Measurements from ENCODE around the gene EIPR1. TPM values are rescaled to one million over a fixed set of nuclear protein-coding genes. Genes with fewer than 3 reads are reported as not detected.

The EIPR1 gene
- total and polyA plus RNA-seq, 2 of the 4 experiments (the other 2 are of a cell fraction) = 46.5 to 67.4 TPM

GRCh38 chr2:3354986-3355385 is 22.6 kb downstream of the EIPR1 start:
- 94% methylated on average over 3 of the region's 3 CpGs; no CpG with 5 or more reads in 1 of the 2 experiments for WGBS, 2 experiments (ENCODE audit: extremely low coverage in 2 of 2, insufficient read length in 1 of 2)
- Histone ChIP-seq H3K4me1 (ENCODE audit: control insufficient read depth, insufficient read depth, low read length) (no peaks in the 10 kb centered on the region), H3K4me2 (ENCODE audit: low read depth, low read length) (no peak overlapping the region), H2AK9ac (replicated peaks; ENCODE audit: low read depth, low read length, poor library complexity) (no peak overlapping the region), H4K91ac (ENCODE audit: insufficient read depth, low read depth, low read length) (no peak overlapping the region), H3K56ac (ENCODE audit: extremely low read depth, insufficient read depth, low read length) (no peak overlapping the region), H3K23ac (ENCODE audit: low read depth, low read length) (no peak overlapping the region), H2BK5ac (ENCODE audit: low read depth, low read length, poor library complexity, severe bottlenecking) (no peak overlapping the region), H3K4ac (ENCODE audit: low read depth, low read length) (no peak overlapping the region), H3K79me1 (ENCODE audit: low read depth in 1 of 2, low read length in 2 of 2) (peaks cover 12 to 16% of the 10 kb centered on the region in 2 experiments; a peak in 3 of 4 replicates), H3K27me3 (ENCODE audit: control insufficient read depth, insufficient read depth, low read length) (no peaks in the 10 kb centered on the region), H4K8ac (ENCODE audit: low read depth in 2 of 2, low read length in 2 of 2) (no peak overlapping the region), H3K9me3 (ENCODE audit: control insufficient read depth, insufficient read depth, low read length) (no peaks in the 10 kb centered on the region), H2BK120ac (ENCODE audit: low read depth, low read length) (no peak overlapping the region), H2BK15ac (ENCODE audit: low read depth, low read length) (no peak overlapping the region), H4K20me1 (ENCODE audit: insufficient read depth, low read length) (no peaks in the 10 kb centered on the region), H3K9ac (ENCODE audit: low read depth, low read length) (no peak overlapping the region), H2AFZ (replicated peaks; ENCODE audit: low read length, poor library complexity) (no peak overlapping the region), H2BK20ac (ENCODE audit: low read depth, low read length) (no peak overlapping the region), H4K5ac (ENCODE audit: low read depth, low read length) (no peak overlapping the region), H3K36me3 (ENCODE audit: control insufficient read depth, insufficient read depth, low read length) (peaks cover 7% of the 10 kb centered on the region), H3K14ac (replicated peaks; ENCODE audit: low read depth, low read length) (no peak overlapping the region), H3K27ac (ENCODE audit: insufficient read depth, low read length) (no peak overlapping the region), H3K9me1 (ENCODE audit: insufficient read depth, low read length) (no peaks in the 10 kb centered on the region), H3K4me3 (ENCODE audit: insufficient read depth, low read depth, low read length) (no peak overlapping the region), H3K18ac (ENCODE audit: low read depth, low read length) (no peak overlapping the region), H2AK5ac (ENCODE audit: low read depth, low read length) (no peak overlapping the region)
- in situ Hi-C loops (cut with MboI; ENCODE audit: low sequenced_read_pairs) = no loop called here
- ATAC-seq (ENCODE audit: low read depth) (no peak), DNase-seq (no peak)
- ChIA-PET POLR2A (ENCODE audit: unreplicated experiment) (no interaction called here), CTCF (no interaction called here)
- dilution Hi-C loops (cut with HindIII; ENCODE audit: low sequenced_read_pairs, unreplicated experiment) = no loop called here
- no peak for TF ChIP-seq RCOR1 (IDR thresholded peaks at IDR 0.05; ENCODE audit: insufficient replicate concordance, low read length)
- TF ChIP-seq MAZ (IDR thresholded peaks at IDR 0.05; ENCODE audit: borderline replicate concordance, low read depth, low read length) = no peak
- no peak for TF ChIP-seq CEBPB (IDR thresholded peaks at IDR 0.05; ENCODE audit: low read depth, low read length)
- TF ChIP-seq POLR2A (IDR thresholded peaks at IDR 0.05; ENCODE audit: low read depth, low read length) = no peak
- no peak for TF ChIP-seq MXI1 (IDR thresholded peaks at IDR 0.05; ENCODE audit: borderline replicate concordance, low read depth, low read length)
- no peak for TF ChIP-seq MAFK (IDR thresholded peaks at IDR 0.05; ENCODE audit: low read depth, low read length)
- TF ChIP-seq SMC3 (IDR thresholded peaks at IDR 0.05; ENCODE audit: low read depth, low read length) = no peak
- no peak for TF ChIP-seq CHD1 (IDR thresholded peaks at IDR 0.05; ENCODE audit: low read depth, low read length)
- no peak for TF ChIP-seq NFE2L2 (IDR thresholded peaks at IDR 0.05; ENCODE audit: low read depth, low read length)
- no peak for TF ChIP-seq BHLHE40 (IDR thresholded peaks at IDR 0.05; ENCODE audit: low read depth, low read length)
- TF ChIP-seq, protein P1, sequence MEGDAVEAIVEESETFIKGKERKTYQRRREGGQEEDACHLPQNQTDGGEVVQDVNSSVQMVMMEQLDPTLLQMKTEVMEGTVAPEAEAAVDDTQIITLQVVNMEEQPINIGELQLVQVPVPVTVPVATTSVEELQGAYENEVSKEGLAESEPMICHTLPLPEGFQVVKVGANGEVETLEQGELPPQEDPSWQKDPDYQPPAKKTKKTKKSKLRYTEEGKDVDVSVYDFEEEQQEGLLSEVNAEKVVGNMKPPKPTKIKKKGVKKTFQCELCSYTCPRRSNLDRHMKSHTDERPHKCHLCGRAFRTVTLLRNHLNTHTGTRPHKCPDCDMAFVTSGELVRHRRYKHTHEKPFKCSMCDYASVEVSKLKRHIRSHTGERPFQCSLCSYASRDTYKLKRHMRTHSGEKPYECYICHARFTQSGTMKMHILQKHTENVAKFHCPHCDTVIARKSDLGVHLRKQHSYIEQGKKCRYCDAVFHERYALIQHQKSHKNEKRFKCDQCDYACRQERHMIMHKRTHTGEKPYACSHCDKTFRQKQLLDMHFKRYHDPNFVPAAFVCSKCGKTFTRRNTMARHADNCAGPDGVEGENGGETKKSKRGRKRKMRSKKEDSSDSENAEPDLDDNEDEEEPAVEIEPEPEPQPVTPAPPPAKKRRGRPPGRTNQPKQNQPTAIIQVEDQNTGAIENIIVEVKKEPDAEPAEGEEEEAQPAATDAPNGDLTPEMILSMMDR (conservative IDR thresholded peaks at IDR 0.05; ENCODE audit: low read depth, low read length) = no peak
- no peak for TF ChIP-seq USF2 (IDR thresholded peaks at IDR 0.05; ENCODE audit: low read depth, low read length)
- TF ChIP-seq RAD21 (IDR thresholded peaks at IDR 0.05; ENCODE audit: low read length) = no peak
- no peak for TF ChIP-seq RFX5 (IDR thresholded peaks at IDR 0.05; ENCODE audit: low read depth, low read length)
- TF ChIP-seq FOS (IDR thresholded peaks at IDR 0.05; ENCODE audit: low read depth, low read length) = no peak
- no peak for TF ChIP-seq ELK1 (IDR thresholded peaks at IDR 0.05; ENCODE audit: borderline replicate concordance, low read depth, low read length)
- intact Hi-C loops (cut with micrococcal nuclease) = no loop called here
- BruUV-seq (replicated peaks) = no TSS peak

Measured in IMR-90 (cell line).